HG03378 (cell line): Measurements from ENCODE around the gene TXNIP.

Experiments
- ATAC-seq: cut with Tn5 transposase; IDR thresholded peaks from one replicate; pipeline ENCODE4 v1.9.1; 2021; ENCODE audit warnings: mild to moderate bottlenecking, moderate library complexity; ENCODE audit not compliant: unreplicated experiment

The TXNIP gene

DNA sequence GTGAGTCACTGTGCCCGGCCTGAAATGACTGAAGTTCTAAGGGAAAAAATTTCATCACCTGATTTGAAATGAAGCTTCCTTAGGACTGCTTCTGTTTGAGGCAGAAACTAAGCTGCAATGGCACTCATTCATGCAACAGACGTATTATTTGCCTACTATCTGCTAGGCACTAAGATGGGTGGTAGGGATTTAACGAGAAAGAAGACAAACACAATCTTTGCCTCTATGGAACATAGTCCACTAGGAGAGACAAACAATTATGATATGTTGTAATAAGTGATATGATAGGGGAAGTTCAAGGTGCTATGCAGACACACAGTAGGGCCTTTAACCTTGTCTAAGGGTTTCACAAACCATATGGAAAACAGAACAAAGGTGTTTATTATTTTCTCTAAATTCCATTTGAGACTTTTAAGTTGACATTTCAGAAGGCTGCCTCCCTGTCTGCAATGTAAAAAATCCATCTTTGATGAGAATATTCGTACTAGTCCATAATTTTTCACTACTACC lies 49.8 kb downstream of the TXNIP start:
- ATAC-seq = no peak

DNA sequence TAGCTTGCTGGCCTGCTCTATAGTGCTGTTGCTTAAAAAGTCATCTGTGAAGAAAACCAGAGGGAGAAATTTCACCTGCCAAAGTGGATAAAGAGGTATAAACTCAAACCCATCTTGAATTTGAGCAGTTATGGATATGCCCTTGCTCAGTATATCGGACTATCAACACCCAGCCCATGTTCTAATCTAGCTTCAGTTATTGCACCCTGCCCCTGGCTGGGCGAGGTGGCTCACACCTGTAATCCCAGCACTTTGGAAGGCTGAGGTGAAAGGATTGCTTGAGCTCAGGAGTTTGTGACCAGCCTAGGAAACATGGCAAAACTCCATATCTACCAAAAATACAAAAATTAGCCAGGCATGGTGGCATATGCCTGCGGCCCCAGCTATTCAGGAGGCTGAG lies 51.8 kb downstream of the TXNIP start:
- ATAC-seq = no peak

DNA sequence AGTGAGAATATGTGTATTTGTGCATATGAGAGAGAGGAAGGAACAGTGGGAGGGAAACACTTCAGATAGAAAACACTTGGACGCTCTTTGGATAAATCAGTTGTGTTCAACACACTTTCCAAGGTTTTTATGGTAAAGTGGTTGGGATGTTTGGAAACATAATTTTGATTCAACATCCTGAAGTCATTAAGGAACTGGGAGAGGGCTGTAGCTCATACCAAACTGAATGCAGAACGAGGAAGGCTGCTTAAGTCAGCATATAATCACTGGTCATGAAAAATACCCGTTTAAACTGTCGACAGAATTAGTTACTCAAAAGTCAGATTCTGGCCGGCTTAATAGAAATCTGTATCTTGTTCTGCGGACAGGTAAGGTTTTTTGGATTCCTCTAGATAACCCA lies 53.5 kb downstream of the TXNIP start:
- no peak for ATAC-seq
